Endothelial cell of umbilical vein (primary cell): Measurements from ENCODE around the gene FANCC. TPM values are rescaled to one million over a fixed set of nuclear protein-coding genes. Genes with fewer than 3 reads are reported as not detected.
"Not testable (repeated sequence)": the region's sequence is repeated elsewhere in the genome, so short reads cannot be mapped to it uniquely, and the experiment has no call there.

ENCODE experiments used
- BruUV-seq: library from RNA; stranded (reverse); fragments of 400-500 nt; replicated peaks from 2 replicates; lab custom pipeline; 2021; lab: Mats Ljungman, UMichigan
- CTCF ChIA-PET: fragments of 300-600, 350-600 bp; sonication (Branson Sonifier 250); formaldehyde crosslinking; loops from one replicate; lab custom pipeline; 2021; ENCODE audit warnings: antibody characterized with exemption, inconsistent platforms; lab: Charles Lee
- POLR2A ChIA-PET: fragments of 300-600, 350-600 bp; sonication (Branson Sonifier 250); formaldehyde crosslinking; loops from one replicate; lab custom pipeline; 2021; ENCODE audit warnings: antibody characterized with exemption, inconsistent platforms; lab: Charles Lee
- DNase-seq: peaks from one replicate; pipeline ENCODE4 v3.0.0-alpha.2; 2011; ENCODE audit warnings: low read depth, low spot score
- FAIRE-seq: peaks from 2 replicates; lab custom pipeline; 2011; peaks lifted over from hg19 to GRCh38; lab: Jason Lieb, UNC
- H2AFZ ChIP-seq: 2 replicates; pipeline ENCODE4 v1.6.0; 2012; ENCODE audit warnings: low read depth, low read length, control low read depth, inconsistent platforms
- H3K27ac ChIP-seq: 2 replicates; pipeline ENCODE4 v1.5.1; 2011; ENCODE audit warnings: low read depth, mild to moderate bottlenecking, control low read depth, low read length, moderate library complexity; ENCODE audit not compliant: insufficient read depth
- H3K27me3 ChIP-seq, 2 experiments: 2 replicates each; pipeline versions ENCODE4 v1.6.0 to v1.6.1; 2011; ENCODE audit warnings: low read length in 2 of 2, mixed read lengths in 1 of 2; ENCODE audit not compliant: control insufficient read depth in 2 of 2, insufficient read depth in 2 of 2
- H3K36me3 ChIP-seq, 2 experiments: 2 replicates in 1 of 2; 3 replicates in 1 of 2; pipeline ENCODE4 v1.5.1; 2011; ENCODE audit warnings: low read length in 2 of 2, mild to moderate bottlenecking in 1 of 2, moderate library complexity in 1 of 2; ENCODE audit not compliant: control insufficient read depth in 2 of 2, insufficient read depth in 2 of 2; ENCODE audit errors: extremely low read depth in 1 of 2
- H3K4me1 ChIP-seq: 3 replicates; pipeline ENCODE4 v1.5.1; 2011; ENCODE audit warnings: mild to moderate bottlenecking, low read length; ENCODE audit not compliant: control insufficient read depth, insufficient read depth; ENCODE audit errors: extremely low read depth
- H3K4me2 ChIP-seq: 2 replicates; pipeline ENCODE4 v1.6.1; 2011; ENCODE audit warnings: low read length, control low read depth, mixed read lengths; ENCODE audit not compliant: insufficient read depth
- H3K4me3 ChIP-seq, 3 experiments: fragments of 200-600 bp in 1 of 3; sonication (generic), shearing (Covaris generic) in 1 of 3; replicated peaks in 1 of 3; 2 replicates each; pipeline ENCODE4 v1.5.1; 2011 to 2016; ENCODE audit warnings: control low read depth in 3 of 3, low read length in 3 of 3, mild to moderate bottlenecking in 2 of 3, inconsistent platforms in 1 of 3, low read depth in 1 of 3, moderate library complexity in 1 of 3; ENCODE audit not compliant: insufficient read depth in 1 of 3
- H3K79me2 ChIP-seq: 2 replicates; pipeline ENCODE4 v1.6.0; 2012; ENCODE audit warnings: low read length, inconsistent platforms; ENCODE audit not compliant: control insufficient read depth, insufficient read depth
- H3K9ac ChIP-seq: replicated peaks from 2 replicates; pipeline ENCODE3; 2011; ENCODE audit warnings: low read length, control low read depth; ENCODE audit not compliant: insufficient read depth; ENCODE audit errors: extremely low read depth
- H3K9me1 ChIP-seq: replicated peaks from 3 replicates; pipeline ENCODE4 v1.6.0; 2011; ENCODE audit warnings: mild to moderate bottlenecking, low read length; ENCODE audit not compliant: control insufficient read depth, insufficient read depth; ENCODE audit errors: extremely low read depth
- H3K9me3 ChIP-seq: replicated peaks from 2 replicates; pipeline ENCODE4 v1.5.1; 2012; ENCODE audit warnings: low read length, inconsistent platforms; ENCODE audit not compliant: control insufficient read depth, insufficient read depth
- H4K20me1 ChIP-seq: replicated peaks from 2 replicates; pipeline ENCODE3; 2011; ENCODE audit warnings: mild to moderate bottlenecking, low read length; ENCODE audit not compliant: control insufficient read depth, insufficient read depth; ENCODE audit errors: extremely low read depth
- EZH2 ChIP-seq: IDR thresholded peaks from 2 replicates; pipeline ENCODE4 v1.6.1; 2012; ENCODE audit warnings: borderline replicate concordance, low read depth, mild to moderate bottlenecking, moderate library complexity, low read length, inconsistent platforms; ENCODE audit not compliant: severe bottlenecking
- FOS ChIP-seq: IDR thresholded peaks from 2 replicates; pipeline ENCODE4 v1.6.1; 2011; ENCODE audit warnings: mild to moderate bottlenecking, low read length, moderate library complexity, borderline replicate concordance; ENCODE audit not compliant: insufficient read depth
- MYC ChIP-seq: IDR thresholded peaks from one replicate; pipeline ENCODE4 v1.6.1; 2011; ENCODE audit warnings: mild to moderate bottlenecking, low read depth, low read length
- dilution Hi-C: fragments of 300-500 bp; cut with MboI; formaldehyde crosslinking; loops from one replicate; pipeline ENCODE4 v1.15.0; 2019; ENCODE audit warnings: low sequenced_read_pairs; ENCODE audit not compliant: extremely low pct_ligation_motif_present
- intact Hi-C: fragments of 100-400 bp; cut with micrococcal nuclease; formaldehyde crosslinking; loops from one replicate; pipeline ENCODE4 v1.10.0; 2022
- polyA plus RNA-seq, 4 experiments: library from polyadenylated mRNA; depleted of rRNA in 3 of 4; stranded (reverse) in 3 of 4; unstranded in 1 of 4; fragments of >200 nt; gene quantifications; 2 replicates each; pipeline versions ENCODE4 v1.2.1 to v1.2.3, GENCODE V29; 2011 to 2012; ENCODE audit warnings: missing spikeins in 1 of 4
- total RNA-seq: library from RNA; stranded (reverse); gene quantifications from 2 replicates; pipeline ENCODE4 v1.2.3, GENCODE V29; 2021

The FANCC gene
- total and polyA plus RNA-seq, 2 donors (not counting 3 experiments of a cell fraction or from before 2014, with no cell fraction given), result 5.7 to 13.1 TPM

DNA sequence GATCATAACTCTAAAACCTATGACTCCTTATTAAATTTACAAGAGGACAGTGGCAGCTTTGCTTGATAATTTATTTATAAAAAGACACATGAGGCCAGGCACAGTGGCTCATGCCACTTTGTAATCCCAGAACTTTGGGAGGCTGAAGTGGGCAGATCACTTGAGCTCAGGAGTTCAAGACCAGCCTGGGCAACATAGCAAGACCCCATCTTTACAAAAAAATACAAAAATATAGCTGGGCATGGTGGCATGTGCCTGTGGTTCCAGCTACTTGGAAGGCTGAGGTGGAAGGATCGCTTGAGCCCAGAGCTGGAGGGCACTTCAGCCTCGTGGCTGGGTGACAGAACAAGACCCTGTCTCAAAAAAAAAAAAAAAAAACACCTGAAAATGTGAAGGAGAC, 114.5 kb downstream of the FANCC start:
- POLR2A ChIA-PET, H3K9me3 ChIP-seq, BruUV-seq, H3K9me1 ChIP-seq, H3K36me3 ChIP-seq, H2AFZ ChIP-seq, H3K4me3 ChIP-seq, DNase-seq, H3K9ac ChIP-seq, H3K27me3 ChIP-seq, H3K4me2 ChIP-seq, H3K79me2 ChIP-seq, H3K4me1 ChIP-seq, dilution Hi-C loops, H3K27ac ChIP-seq, H4K20me1 ChIP-seq, FAIRE-seq, intact Hi-C loops: not testable (repeated sequence)
- CTCF ChIA-PET, result interaction anchor here (1.3 kb wide), 1 partner anchor 35 kb away, joined by 5 read pairs; no protein-coding TSS in a partner anchor

DNA sequence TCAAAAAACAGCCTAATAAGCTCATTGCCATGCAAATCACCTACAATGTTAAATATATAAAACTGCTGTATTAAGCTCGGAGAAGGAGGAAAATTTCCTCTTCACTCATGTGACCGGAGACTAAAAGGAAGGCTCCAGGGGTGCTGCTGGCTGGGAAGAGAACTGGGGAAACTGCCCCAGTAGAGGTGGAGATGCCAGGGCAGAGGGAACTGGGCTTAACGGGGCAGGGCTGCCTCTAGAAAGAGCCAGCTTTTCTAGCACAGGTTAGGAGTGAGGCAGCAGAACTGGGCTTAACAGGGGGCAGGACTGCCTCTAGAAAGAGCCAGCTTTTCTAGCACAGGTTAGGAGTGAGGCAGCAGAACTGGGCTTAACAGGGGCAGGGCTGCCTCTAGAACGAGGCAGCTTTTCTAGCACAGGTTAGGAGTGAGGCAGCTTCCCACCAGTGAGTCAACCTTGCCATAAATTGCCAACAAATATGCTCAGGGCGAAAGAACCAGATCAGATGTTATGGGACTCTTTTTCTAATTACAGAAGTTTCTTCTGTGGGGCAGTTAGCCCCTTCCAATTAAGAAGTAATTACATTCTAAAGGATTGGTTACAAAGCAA, 115.3 kb downstream of the FANCC start:
- Histone ChIP-seq H3K9ac (no peak overlapping the region), H2AFZ (no peak overlapping the region), H3K79me2 (no peaks in the 10 kb centered on the region), H3K4me3 (no peak overlapping the region), H3K4me2 (no peak overlapping the region), H3K9me3 (no peaks in the 10 kb centered on the region), H3K4me1 (no peaks in the 10 kb centered on the region), H3K9me1 (no peaks in the 10 kb centered on the region), H3K27ac (no peak overlapping the region), H3K27me3 (no peaks in the 10 kb centered on the region), H3K36me3 (no peaks in the 10 kb centered on the region), H4K20me1 (no peaks in the 10 kb centered on the region)
- no peak for FAIRE-seq
- ChIA-PET CTCF (interaction anchor here (1.0 to 1.3 kb wide), 3 partner anchors 10 to 533 kb away, joined by 4 to 6 read pairs (median 4); no protein-coding TSS in a partner anchor), POLR2A (no interaction called here)
- no TSS peak for BruUV-seq
- intact Hi-C loops (no loop called here), dilution Hi-C loops (no loop called here)
- TF ChIP-seq EZH2, result no peak
- TF ChIP-seq FOS, result no peak
- TF ChIP-seq MYC, result no peak
- DNase-seq, result no peak
